Right lobe of liver (tissue), 6 donors: Measurements from ENCODE around the gene RAI1. TPM values are rescaled to one million over a fixed set of nuclear protein-coding genes. Genes with fewer than 3 reads are reported as not detected.

ENCODE experiments used
- ATAC-seq, 4 donors: fragments of 200-7000 bp; cut with Tn5 transposase; one replicate each; pipeline ENCODE4 v1.9.1; 2020; ENCODE audit warnings: mild to moderate bottlenecking in 4 of 4, moderate library complexity in 4 of 4
- DNase-seq, 3 donors: peaks; one replicate each; pipeline ENCODE4 v3.0.0-alpha.2; 2020
- H3K27ac ChIP-seq, 3 donors: fragments of 200-600 bp; one replicate each; pipeline ENCODE4 v1.8.0; 2022
- H3K27me3 ChIP-seq, 2 donors: fragments of 200-600 bp; one replicate each; pipeline ENCODE4 v1.8.0; 2022
- H3K36me3 ChIP-seq, 4 donors: fragments of 200-600 bp; sonication (generic) in 1 of 4; one replicate each; pipeline versions ENCODE4 v1.5.1 to v1.8.0; 2017 to 2022; ENCODE audit warnings: control low read depth in 1 of 4
- H3K4me1 ChIP-seq, 4 donors: fragments of 200-600 bp; sonication (generic) in 1 of 4; one replicate each; pipeline versions ENCODE4 v1.5.1 to v1.8.0; 2017 to 2022; ENCODE audit warnings: control low read depth in 1 of 4
- H3K4me3 ChIP-seq, 3 donors: fragments of 200-600 bp; one replicate each; pipeline ENCODE4 v1.8.0; 2022
- H3K9me3 ChIP-seq, 4 donors: fragments of 200-600 bp; sonication (generic) in 1 of 4; one replicate each; pipeline versions ENCODE4 v1.5.1 to v1.8.0; 2017 to 2022; ENCODE audit warnings: control low read depth in 1 of 4
- POLR2A ChIP-seq: fragments of 450-650 bp; IDR thresholded peaks from one replicate; pipeline ENCODE4 v1.6.1; 2017; ENCODE audit warnings: antibody characterized with exemption, mild to moderate bottlenecking
- WGBS: methylation state at CpG from one replicate; pipeline ENCODE4 v1.1.6; 2018; ENCODE audit warnings: low coverage, low lambda C conversion rate; ENCODE audit not compliant: insufficient coverage; ENCODE audit errors: missing lambda C conversion rate; 5-methylcytosine and 5-hydroxymethylcytosine counted together
- intact Hi-C, 2 donors: fragments of 100-400 bp; cut with DNase I; formaldehyde crosslinking; loops; one replicate each; pipeline versions ENCODE4 v1.11.2 to v1.14.1; 2022
- microRNA counts: library from miRNA; unstranded; fragments of <30 nt; microRNA quantifications from one replicate; lab custom pipeline; 2016
- microRNA-seq, 2 donors: library from miRNA; unstranded; fragments of <30 nt; microRNA quantifications; one replicate each; pipeline ENCODE4, GENCODE V29; 2019 to 2020
- small RNA-seq, 2 experiments: library from RNA; depleted of rRNA; stranded (forward); fragments of <200 nt; gene quantifications; one replicate each; pipeline ENCODE3, GENCODE V24; 2016
- total RNA-seq, 6 experiments: library from RNA; depleted of rRNA in 2 of 6; stranded (reverse); fragments of >200 nt in 2 of 6; fragmentation: NEBNext Ultra II Directional in 3 of 6; extraction: Animal tissue kit (Norgen Biotek cat#: 25700) in 3 of 6; gene quantifications; one replicate each; pipeline versions ENCODE4 v1.1.0 to v1.2.4, GENCODE V29; 2016 to 2023
- TF ChIP-seq, protein P1 (sequence below), 4 donors: fragments of 200-600 bp in 3 of 4; fragments of 450-650 bp in 1 of 4; IDR thresholded peaks; one replicate each; pipeline versions ENCODE4 v1.5.1 to v1.8.0; 2016 to 2022; ENCODE audit warnings: antibody characterized with exemption in 4 of 4, mild to moderate bottlenecking in 2 of 4
- donor health status: DM: no; HTN: yes; CAD: no.
- donor health status: DM: no; HTN: no; CAD: no.
- donor health status: DM: no; HTN: no; CAD: no.
- donor health status: DM: no; HTN: yes; CAD: no.
- donor health status: DM: no; HTN: yes; CAD: no.

RAI1 gene
- total RNA-seq, 6 experiments from 2014 or later, result 6.1 to 14.5 (median 8.4) TPM

DNA sequence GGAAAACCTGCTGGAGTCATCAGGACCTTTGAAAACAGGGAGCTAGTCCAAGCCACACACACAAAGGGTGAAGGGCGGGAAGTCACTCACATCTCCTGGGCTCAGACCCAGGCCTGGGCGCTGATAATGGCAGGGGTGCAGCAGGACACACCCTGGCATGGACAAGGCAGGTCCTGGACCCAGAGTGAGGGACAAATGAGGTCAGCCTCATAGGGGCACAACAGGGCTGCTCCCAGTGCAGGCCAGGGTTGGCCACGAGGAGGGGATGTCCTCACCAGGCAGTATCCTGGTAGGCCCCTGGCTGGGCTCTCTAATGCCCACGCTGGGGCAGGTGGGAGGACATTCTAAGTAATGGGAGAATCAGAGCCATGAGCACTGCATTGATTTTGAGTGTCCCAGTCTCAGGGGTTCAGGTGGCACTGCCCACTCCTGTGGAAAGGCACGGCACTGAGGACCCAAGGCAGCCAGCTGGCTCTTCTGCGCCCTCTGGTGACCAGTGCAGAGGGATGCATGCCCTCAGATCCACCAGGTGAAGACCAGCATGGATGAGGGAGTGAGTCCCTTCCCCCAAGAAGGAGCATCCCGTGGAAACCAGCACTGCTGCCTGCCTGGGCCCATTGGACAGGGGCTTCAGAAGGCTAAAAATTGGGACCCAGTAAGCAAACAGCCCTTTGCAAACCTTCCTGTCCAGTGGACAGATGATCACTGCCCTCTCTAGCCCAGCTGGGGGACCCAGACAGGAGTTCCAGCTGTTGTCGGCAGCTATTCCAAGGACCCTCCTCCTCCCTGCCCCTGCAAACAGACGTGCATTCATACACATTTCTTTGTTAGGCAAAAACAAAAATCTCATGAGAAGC, 178.9 kb downstream of the RAI1 start:
- no peaks in the 10 kb centered on the region for H3K27me3 ChIP-seq
- H3K9me3 ChIP-seq, result no peaks in the 10 kb centered on the region
- H3K36me3 ChIP-seq, result no peaks in the 10 kb centered on the region
- peaks cover 0 to 14% (median 5%) of the 10 kb centered on the region in 4 donors for H3K4me1 ChIP-seq
- DNase-seq (peak; percentile 89 to 96 (median 95)), ATAC-seq (peak; percentile 89 to 97 (median 94))
- H3K27ac ChIP-seq, result peak overlapping the region in 2 of 3 donors; percentile 42 to 64
- peak; percentile 13 for TF ChIP-seq POLR2A
- TF ChIP-seq, protein P1, sequence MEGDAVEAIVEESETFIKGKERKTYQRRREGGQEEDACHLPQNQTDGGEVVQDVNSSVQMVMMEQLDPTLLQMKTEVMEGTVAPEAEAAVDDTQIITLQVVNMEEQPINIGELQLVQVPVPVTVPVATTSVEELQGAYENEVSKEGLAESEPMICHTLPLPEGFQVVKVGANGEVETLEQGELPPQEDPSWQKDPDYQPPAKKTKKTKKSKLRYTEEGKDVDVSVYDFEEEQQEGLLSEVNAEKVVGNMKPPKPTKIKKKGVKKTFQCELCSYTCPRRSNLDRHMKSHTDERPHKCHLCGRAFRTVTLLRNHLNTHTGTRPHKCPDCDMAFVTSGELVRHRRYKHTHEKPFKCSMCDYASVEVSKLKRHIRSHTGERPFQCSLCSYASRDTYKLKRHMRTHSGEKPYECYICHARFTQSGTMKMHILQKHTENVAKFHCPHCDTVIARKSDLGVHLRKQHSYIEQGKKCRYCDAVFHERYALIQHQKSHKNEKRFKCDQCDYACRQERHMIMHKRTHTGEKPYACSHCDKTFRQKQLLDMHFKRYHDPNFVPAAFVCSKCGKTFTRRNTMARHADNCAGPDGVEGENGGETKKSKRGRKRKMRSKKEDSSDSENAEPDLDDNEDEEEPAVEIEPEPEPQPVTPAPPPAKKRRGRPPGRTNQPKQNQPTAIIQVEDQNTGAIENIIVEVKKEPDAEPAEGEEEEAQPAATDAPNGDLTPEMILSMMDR (IDR thresholded peaks at IDR 0.05), result peak; percentile 97 to 99 (median 98)
- intact Hi-C loops, result loop anchor here (5.0 to 10.0 kb wide), 3 partner anchors 43 to 185 kb away; partner anchors contain the start of gene RAI1 (in 1 of the 2)
- 38% methylated on average over 4 of the region's 9 CpGs for WGBS
- no peak overlapping the region for H3K4me3 ChIP-seq

GRCh38 chr17:17860766-17861107, 179.5 kb downstream of the RAI1 start:
- ATAC-seq (no peak), DNase-seq (no peak)
- TF ChIP-seq, protein P1 (IDR thresholded peaks at IDR 0.05), result no peak
- no peaks in the 10 kb centered on the region for H3K27me3 ChIP-seq
- H3K36me3 ChIP-seq, result no peaks in the 10 kb centered on the region
- peaks cover 0 to 14% (median 5%) of the 10 kb centered on the region in 4 donors for H3K4me1 ChIP-seq
- no peaks in the 10 kb centered on the region for H3K9me3 ChIP-seq
- 58% methylated on average over 5 of the region's 5 CpGs for WGBS
- intact Hi-C loops, result loop anchor here (5.0 to 10.0 kb wide), 3 partner anchors 43 to 186 kb away; partner anchors contain the start of gene RAI1 (in 1 of the 2)
- no peak overlapping the region for H3K4me3 ChIP-seq
- H3K27ac ChIP-seq, result no peak overlapping the region

MicroRNAs within 50 kb of the gene (microRNA counts, 767-probe panel; counts per million panel counts)
- 237 counts per million for microRNA hsa-miR-33b-5p (lab: Ali Mortazavi, UCI)

Small RNA genes within 50 kb of the gene (microRNA-seq; reads per million reads assigned to microRNA genes)
- gene MIR33B (45.4 to 115 reads per million in 2 donors), gene MIR6777 (2.0 to 5.2 reads per million in 2 donors)

Small RNA genes within 50 kb of the gene (small RNA-seq; reads per million reads assigned to genes)
- gene MIR33B (0.19 to 3.0 reads per million in 2 experiments), gene MIR6777 (0.13 to 0.48 reads per million in 2 experiments), gene RF02177 (0 reads per million in 2 experiments), gene RF02178 (0 reads per million in 2 experiments)

Other genes with a start within 250 kb of the RAI1 start
- gene MED9, start 204.5 kb upstream of the RAI1 start, total RNA-seq, result 10 to 100 TPM in 3 of 6 experiments, 1 to 10 TPM in 3; 5.7 to 24.4 (median 12.4) TPM
- gene RASD1, start 185.1 kb upstream of the RAI1 start, total RNA-seq, result 100 to 1,000 TPM in 3 of 6 experiments, 10 to 100 TPM in 2, 1 to 10 TPM in 1; 1.0 to 230 (median 101) TPM
- 100 to 1,000 TPM in 5 of 6 experiments, 10 to 100 TPM in 1; 92.4 to 184 (median 170) TPM for gene PEMT, start 89.8 kb upstream of the RAI1 start, total RNA-seq
- 100 to 1,000 TPM in 4 of 6 experiments, 10 to 100 TPM in 2; 63.8 to 246 (median 173) TPM for gene SREBF1, start 155.5 kb downstream of the RAI1 start, total RNA-seq